ENCODE measurements around the gene TUBGCP6. TPM values are rescaled to one million over a fixed set of nuclear protein-coding genes. Genes with fewer than 3 reads are reported as not detected.

Gene TUBGCP6
- total and polyA plus RNA-seq, 2 donors from 2014 or later = 19.2 to 52.0 TPM

GRCh38 chr22:50184004-50184901 lies 60.6 kb downstream of the TUBGCP6 start:
- no peaks in the 10 kb centered on the region for H3K27me3 ChIP-seq (ENCODE audit: control insufficient read depth, insufficient read depth, low read length)
- peak overlapping the region; percentile 69 to 71 for H3K27ac ChIP-seq (ENCODE audit: low read depth in 2 of 2, low read length in 2 of 2)
- H3K9ac ChIP-seq (ENCODE audit: low read length in 3 of 3) = peak overlapping the region in 1 of 3 donors; percentile 12
- intact Hi-C loops (cut with DNase I) = no loop called here
- no peak for TF ChIP-seq CTCF (IDR thresholded peaks at IDR 0.05; ENCODE audit: borderline replicate concordance, extremely low read depth, insufficient read depth)
- peaks cover 0 to 34% (median 8%) of the 10 kb centered on the region in 3 donors for H3K4me1 ChIP-seq (ENCODE audit: control insufficient read depth in 2 of 3, insufficient read depth in 2 of 3, low read depth in 1 of 3, low read length in 3 of 3)
- H3K4me3 ChIP-seq (ENCODE audit: low read length in 3 of 3) = no peak overlapping the region
- DNase-seq (peak in 2 of 5 donors; percentile 71 to 93), FAIRE-seq (no peak)
- H3K36me3 ChIP-seq (ENCODE audit: control insufficient read depth in 2 of 3, insufficient read depth in 3 of 3, low read length in 3 of 3) = no peaks in the 10 kb centered on the region
- no peaks in the 10 kb centered on the region for H3K9me3 ChIP-seq (ENCODE audit: control insufficient read depth in 2 of 3, insufficient read depth in 1 of 3, low read length in 3 of 3)

GRCh38 chr22:50183141-50183971 lies 61.5 kb downstream of the TUBGCP6 start:
- TF ChIP-seq CTCF (IDR thresholded peaks at IDR 0.05; ENCODE audit: borderline replicate concordance, extremely low read depth, insufficient read depth) = no peak
- H3K4me1 ChIP-seq (ENCODE audit: control insufficient read depth in 2 of 3, insufficient read depth in 2 of 3, low read depth in 1 of 3, low read length in 3 of 3) = peaks cover 0 to 33% (median 6%) of the 10 kb centered on the region in 3 donors
- H3K36me3 ChIP-seq (ENCODE audit: control insufficient read depth in 2 of 3, insufficient read depth in 3 of 3, low read length in 3 of 3) = no peaks in the 10 kb centered on the region
- no peaks in the 10 kb centered on the region for H3K27me3 ChIP-seq (ENCODE audit: control insufficient read depth, insufficient read depth, low read length)
- peak in 2 of 5 donors; percentile 62 to 77 for DNase-seq
- no peaks in the 10 kb centered on the region for H3K9me3 ChIP-seq (ENCODE audit: control insufficient read depth in 2 of 3, insufficient read depth in 1 of 3, low read length in 3 of 3)
- peak overlapping the region; percentile 71 to 73 for H3K27ac ChIP-seq (ENCODE audit: low read depth in 2 of 2, low read length in 2 of 2)
- FAIRE-seq = no peak
- H3K4me3 ChIP-seq (ENCODE audit: low read length in 3 of 3) = no peak overlapping the region
- H3K9ac ChIP-seq (ENCODE audit: low read length in 3 of 3) = peak overlapping the region in 1 of 3 donors; percentile 12
- intact Hi-C loops (cut with DNase I) = no loop called here

GRCh38 chr22:50182176-50183081 lies 62.4 kb downstream of the TUBGCP6 start:
- intact Hi-C loops (cut with DNase I) = no loop called here

More at GRCh38 chr22:50182176-50183081, 62.4 kb downstream of the TUBGCP6 start:
- peaks cover 0 to 33% (median 6%) of the 10 kb centered on the region in 3 donors for H3K4me1 ChIP-seq (ENCODE audit: control insufficient read depth in 2 of 3, insufficient read depth in 2 of 3, low read depth in 1 of 3, low read length in 3 of 3)
- no peaks in the 10 kb centered on the region for H3K9me3 ChIP-seq (ENCODE audit: control insufficient read depth in 2 of 3, insufficient read depth in 1 of 3, low read length in 3 of 3)
- no peak overlapping the region for H3K4me3 ChIP-seq (ENCODE audit: low read length in 3 of 3)
- no peak for TF ChIP-seq CTCF (IDR thresholded peaks at IDR 0.05; ENCODE audit: borderline replicate concordance, extremely low read depth, insufficient read depth)
- FAIRE-seq (no peak), DNase-seq (peak in 2 of 5 donors; percentile 60 to 90)
- peak overlapping the region in 1 of 3 donors; percentile 34 for H3K9ac ChIP-seq (ENCODE audit: low read length in 3 of 3)
- H3K27ac ChIP-seq (ENCODE audit: low read depth in 2 of 2, low read length in 2 of 2) = peak overlapping the region; percentile 71 to 77
- no peaks in the 10 kb centered on the region for H3K27me3 ChIP-seq (ENCODE audit: control insufficient read depth, insufficient read depth, low read length)
- no peaks in the 10 kb centered on the region for H3K36me3 ChIP-seq (ENCODE audit: control insufficient read depth in 2 of 3, insufficient read depth in 3 of 3, low read length in 3 of 3)
